MM.1S (cell line): Measurements from ENCODE around the gene NAGA.

ENCODE experiments used
- CTCF ChIP-seq: fragments of 300-600 bp; sonication (generic); IDR thresholded peaks from 2 replicates; pipeline ENCODE4 v1.5.1; 2016; ENCODE audit warnings: antibody characterized with exemption, low read length, mixed read lengths
- EZH2phosphoT487 ChIP-seq: fragments of 300-600 bp; sonication (generic); IDR thresholded peaks from 2 replicates; pipeline ENCODE4 v1.6.1; 2018; ENCODE audit warnings: antibody characterized with exemption, low read length

- TF ChIP-seq CTCF: no peak
- no peak for TF ChIP-seq EZH2phosphoT487
These were observed 43.9 kb downstream of the NAGA start for GRCh38 chr22:42026705-42027104.
